Panc1 (cell line): ENCODE results near the gene NKPD1. TPM values are rescaled to one million over a fixed set of nuclear protein-coding genes. Genes with fewer than 3 reads are reported as not detected.

Experiments
- ATAC-seq: fragments of 200-7000 bp; cut with Tn5 transposase; 2 replicates; pipeline ENCODE4 v1.9.1; 2020; ENCODE audit warnings: mild to moderate bottlenecking, moderate library complexity
- BruUV-seq: library from RNA; stranded (reverse); fragments of 400-500 nt; replicated peaks from 2 replicates; lab custom pipeline; 2021; lab: Mats Ljungman, UMichigan
- CTCF ChIA-PET: fragments of 300-600 bp; sonication (Branson Sonifier 250); formaldehyde crosslinking; loops from one replicate; lab custom pipeline; 2022; ENCODE audit warnings: antibody characterized with exemption; lab: Charles Lee
- POLR2A ChIA-PET: fragments of 300-600 bp; sonication (Branson Sonifier 250); formaldehyde crosslinking; loops from one replicate; lab custom pipeline; 2022; ENCODE audit warnings: antibody characterized with exemption; lab: Charles Lee
- DNase-seq: peaks from one replicate; pipeline ENCODE4 v3.0.0-alpha.2; 2010; ENCODE audit warnings: low read depth, low spot score
- H3K27ac ChIP-seq: 2 replicates; pipeline ENCODE4 v1.5.1; 2011; ENCODE audit warnings: mild to moderate bottlenecking, low read length, inconsistent platforms
- H3K27me3 ChIP-seq: fragments of 200-500 bp; sonication (Bioruptor generic); 2 replicates; pipeline ENCODE4 v1.6.0; 2014; ENCODE audit warnings: low read length, inconsistent platforms; ENCODE audit not compliant: control insufficient read depth, insufficient read depth
- H3K36me3 ChIP-seq: fragments of 200-500 bp; sonication (Bioruptor generic); 2 replicates; pipeline ENCODE4 v1.5.1; 2014; ENCODE audit warnings: inconsistent platforms, mild to moderate bottlenecking, low read length, moderate library complexity; ENCODE audit not compliant: control insufficient read depth, insufficient read depth
- H3K4me1 ChIP-seq: 2 replicates; pipeline ENCODE4 v1.5.1; 2011; ENCODE audit warnings: inconsistent platforms, mild to moderate bottlenecking, low read length, moderate library complexity; ENCODE audit not compliant: control insufficient read depth, insufficient read depth
- H3K4me3 ChIP-seq, 2 experiments: 2 replicates each; pipeline ENCODE4 v1.5.1; 2011 to 2012; ENCODE audit warnings: low read depth in 2 of 2, low read length in 2 of 2, mild to moderate bottlenecking in 2 of 2, inconsistent platforms in 1 of 2, moderate library complexity in 1 of 2
- H3K9me3 ChIP-seq: fragments of 200-500 bp; sonication (Bioruptor generic); 2 replicates; pipeline ENCODE4 v1.5.1; 2014; ENCODE audit warnings: low read depth, mild to moderate bottlenecking, inconsistent platforms, low read length, moderate library complexity; ENCODE audit not compliant: control insufficient read depth, insufficient read depth
- POLR2AphosphoS5 ChIP-seq: IDR thresholded peaks from 2 replicates; pipeline ENCODE4 v1.6.1; 2012; ENCODE audit warnings: mild to moderate bottlenecking, low read depth, low read length, moderate library complexity
- SIN3A ChIP-seq: IDR thresholded peaks from 2 replicates; pipeline ENCODE4 v1.6.1; 2012; ENCODE audit warnings: low read depth, mild to moderate bottlenecking, low read length, moderate library complexity, borderline replicate concordance; ENCODE audit not compliant: insufficient read depth
- TCF7L2 ChIP-seq: IDR thresholded peaks from 2 replicates; pipeline ENCODE4 v1.6.1; 2011; ENCODE audit warnings: mild to moderate bottlenecking, low read depth, low read length, inconsistent platforms
- in situ Hi-C: cut with HindIII; loops from 2 replicates; pipeline ENCODE4 v1.10.0; 2016; ENCODE audit warnings: low sequenced_read_pairs, low pct_unique_long_range_greater_than_20kb
- intact Hi-C: fragments of 100-400 bp; cut with micrococcal nuclease; formaldehyde crosslinking; loops from one replicate; pipeline ENCODE4 v1.10.0; 2022; ENCODE audit not compliant: unreplicated experiment
- total RNA-seq: library from RNA; stranded (reverse); gene quantifications from one replicate; pipeline ENCODE4 v1.2.1, GENCODE V29; 2021; ENCODE audit not compliant: unreplicated experiment
- TF ChIP-seq, protein P1 (sequence below), 2 experiments: IDR thresholded peaks; 2 replicates each; pipeline ENCODE4 v1.6.1; 2011 to 2012; ENCODE audit warnings: low read depth in 2 of 2, control low read depth in 1 of 2, low read length in 1 of 2, mild to moderate bottlenecking in 1 of 2, moderate library complexity in 1 of 2; ENCODE audit not compliant: insufficient read depth in 1 of 2
- TF ChIP-seq, protein P2 (sequence below): fragments of 450-650 bp; IDR thresholded peaks from 2 replicates; pipeline ENCODE4 v1.5.1; 2017; ENCODE audit warnings: mild to moderate bottlenecking

The NKPD1 gene
- total RNA-seq, 1 experiment from 2014 or later, result 0.05 TPM

- no TSS peak for BruUV-seq
- Histone ChIP-seq H3K9me3 (no peaks in the 10 kb centered on the region), H3K4me3 (no peak overlapping the region), H3K4me1 (no peaks in the 10 kb centered on the region), H3K36me3 (no peaks in the 10 kb centered on the region), H3K27ac (no peak overlapping the region), H3K27me3 (no peaks in the 10 kb centered on the region)
- ATAC-seq (no peak), DNase-seq (no peak)
- intact Hi-C loops, result no loop called here
- no peak for TF ChIP-seq SIN3A
- TF ChIP-seq POLR2AphosphoS5, result no peak
- TF ChIP-seq, protein P1, sequence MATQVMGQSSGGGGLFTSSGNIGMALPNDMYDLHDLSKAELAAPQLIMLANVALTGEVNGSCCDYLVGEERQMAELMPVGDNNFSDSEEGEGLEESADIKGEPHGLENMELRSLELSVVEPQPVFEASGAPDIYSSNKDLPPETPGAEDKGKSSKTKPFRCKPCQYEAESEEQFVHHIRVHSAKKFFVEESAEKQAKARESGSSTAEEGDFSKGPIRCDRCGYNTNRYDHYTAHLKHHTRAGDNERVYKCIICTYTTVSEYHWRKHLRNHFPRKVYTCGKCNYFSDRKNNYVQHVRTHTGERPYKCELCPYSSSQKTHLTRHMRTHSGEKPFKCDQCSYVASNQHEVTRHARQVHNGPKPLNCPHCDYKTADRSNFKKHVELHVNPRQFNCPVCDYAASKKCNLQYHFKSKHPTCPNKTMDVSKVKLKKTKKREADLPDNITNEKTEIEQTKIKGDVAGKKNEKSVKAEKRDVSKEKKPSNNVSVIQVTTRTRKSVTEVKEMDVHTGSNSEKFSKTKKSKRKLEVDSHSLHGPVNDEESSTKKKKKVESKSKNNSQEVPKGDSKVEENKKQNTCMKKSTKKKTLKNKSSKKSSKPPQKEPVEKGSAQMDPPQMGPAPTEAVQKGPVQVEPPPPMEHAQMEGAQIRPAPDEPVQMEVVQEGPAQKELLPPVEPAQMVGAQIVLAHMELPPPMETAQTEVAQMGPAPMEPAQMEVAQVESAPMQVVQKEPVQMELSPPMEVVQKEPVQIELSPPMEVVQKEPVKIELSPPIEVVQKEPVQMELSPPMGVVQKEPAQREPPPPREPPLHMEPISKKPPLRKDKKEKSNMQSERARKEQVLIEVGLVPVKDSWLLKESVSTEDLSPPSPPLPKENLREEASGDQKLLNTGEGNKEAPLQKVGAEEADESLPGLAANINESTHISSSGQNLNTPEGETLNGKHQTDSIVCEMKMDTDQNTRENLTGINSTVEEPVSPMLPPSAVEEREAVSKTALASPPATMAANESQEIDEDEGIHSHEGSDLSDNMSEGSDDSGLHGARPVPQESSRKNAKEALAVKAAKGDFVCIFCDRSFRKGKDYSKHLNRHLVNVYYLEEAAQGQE (IDR thresholded peaks at IDR 0.05; ENCODE audit: insufficient read depth in 1 of 2, low read depth in 2 of 2, low read length in 1 of 2), result no peak
- TF ChIP-seq, protein P2, sequence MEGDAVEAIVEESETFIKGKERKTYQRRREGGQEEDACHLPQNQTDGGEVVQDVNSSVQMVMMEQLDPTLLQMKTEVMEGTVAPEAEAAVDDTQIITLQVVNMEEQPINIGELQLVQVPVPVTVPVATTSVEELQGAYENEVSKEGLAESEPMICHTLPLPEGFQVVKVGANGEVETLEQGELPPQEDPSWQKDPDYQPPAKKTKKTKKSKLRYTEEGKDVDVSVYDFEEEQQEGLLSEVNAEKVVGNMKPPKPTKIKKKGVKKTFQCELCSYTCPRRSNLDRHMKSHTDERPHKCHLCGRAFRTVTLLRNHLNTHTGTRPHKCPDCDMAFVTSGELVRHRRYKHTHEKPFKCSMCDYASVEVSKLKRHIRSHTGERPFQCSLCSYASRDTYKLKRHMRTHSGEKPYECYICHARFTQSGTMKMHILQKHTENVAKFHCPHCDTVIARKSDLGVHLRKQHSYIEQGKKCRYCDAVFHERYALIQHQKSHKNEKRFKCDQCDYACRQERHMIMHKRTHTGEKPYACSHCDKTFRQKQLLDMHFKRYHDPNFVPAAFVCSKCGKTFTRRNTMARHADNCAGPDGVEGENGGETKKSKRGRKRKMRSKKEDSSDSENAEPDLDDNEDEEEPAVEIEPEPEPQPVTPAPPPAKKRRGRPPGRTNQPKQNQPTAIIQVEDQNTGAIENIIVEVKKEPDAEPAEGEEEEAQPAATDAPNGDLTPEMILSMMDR, result no peak
- CTCF ChIA-PET, result no interaction called here
- POLR2A ChIA-PET, result no interaction called here
- in situ Hi-C loops, result no loop called here
These were observed 32.0 kb downstream of the NKPD1 start for GRCh38 chr19:45128806-45129205.

- Histone ChIP-seq H3K36me3 (no peaks in the 10 kb centered on the region), H3K4me3 (no peak overlapping the region), H3K27me3 (no peaks in the 10 kb centered on the region), H3K9me3 (no peaks in the 10 kb centered on the region), H3K4me1 (no peaks in the 10 kb centered on the region), H3K27ac (no peak overlapping the region)
- no peak for DNase-seq
- no peak for ATAC-seq
- in situ Hi-C loops (no loop called here), intact Hi-C loops (no loop called here)
- CTCF ChIA-PET, result no interaction called here
- POLR2A ChIA-PET, result no interaction called here
- TF ChIP-seq POLR2AphosphoS5, result no peak
- TF ChIP-seq TCF7L2, result no peak
- TF ChIP-seq SIN3A, result no peak
- TF ChIP-seq, protein P2, result no peak
- TF ChIP-seq, protein P1 (IDR thresholded peaks at IDR 0.05; ENCODE audit: insufficient read depth in 1 of 2, low read depth in 2 of 2, low read length in 1 of 2), result no peak
- BruUV-seq, result no TSS peak
These were observed 32.6 kb downstream of the NKPD1 start for GRCh38 chr19:45128146-45128545.
